HEK293T (cell line): Measurements from ENCODE around the gene FKBP5.

ENCODE experiments used
- ARNT ChIP-seq: fragments of 450-650 bp; IDR thresholded peaks from 2 replicates; pipeline ENCODE4 v1.6.1; 2017; ENCODE audit warnings: mild to moderate bottlenecking
- FOXK2 ChIP-seq: fragments of 450-650 bp; IDR thresholded peaks from 2 replicates; pipeline ENCODE4 v1.6.1; 2016; ENCODE audit warnings: mild to moderate bottlenecking
- FOXM1 ChIP-seq: fragments of 450-650 bp; IDR thresholded peaks from 2 replicates; pipeline ENCODE4 v1.6.1; 2017; ENCODE audit warnings: mild to moderate bottlenecking, borderline replicate concordance
- HDGF ChIP-seq: fragments of 450-650 bp; IDR thresholded peaks from 2 replicates; pipeline ENCODE4 v1.6.1; 2017; ENCODE audit warnings: antibody characterized with exemption, borderline replicate concordance
- LEF1 ChIP-seq: fragments of 450-650 bp; IDR thresholded peaks from 2 replicates; pipeline ENCODE4 v1.6.1; 2017; ENCODE audit warnings: mild to moderate bottlenecking, borderline replicate concordance
- NFRKB ChIP-seq: fragments of 450-650 bp; IDR thresholded peaks from 2 replicates; pipeline ENCODE4 v1.6.1; 2016; ENCODE audit warnings: mild to moderate bottlenecking, moderate library complexity
- PKNOX1 ChIP-seq: fragments of 450-650 bp; IDR thresholded peaks from 2 replicates; pipeline ENCODE4 v1.6.1; 2016
- SP1 ChIP-seq: fragments of 450-650 bp; IDR thresholded peaks from 2 replicates; pipeline ENCODE4 v1.6.1; 2017
- SUZ12 ChIP-seq: fragments of 450-650 bp; IDR thresholded peaks from 2 replicates; pipeline ENCODE4 v1.6.1; 2016; ENCODE audit warnings: mild to moderate bottlenecking
- ZNF384 ChIP-seq: fragments of 450-650 bp; IDR thresholded peaks from 2 replicates; pipeline ENCODE4 v1.6.1; 2016

DNA sequence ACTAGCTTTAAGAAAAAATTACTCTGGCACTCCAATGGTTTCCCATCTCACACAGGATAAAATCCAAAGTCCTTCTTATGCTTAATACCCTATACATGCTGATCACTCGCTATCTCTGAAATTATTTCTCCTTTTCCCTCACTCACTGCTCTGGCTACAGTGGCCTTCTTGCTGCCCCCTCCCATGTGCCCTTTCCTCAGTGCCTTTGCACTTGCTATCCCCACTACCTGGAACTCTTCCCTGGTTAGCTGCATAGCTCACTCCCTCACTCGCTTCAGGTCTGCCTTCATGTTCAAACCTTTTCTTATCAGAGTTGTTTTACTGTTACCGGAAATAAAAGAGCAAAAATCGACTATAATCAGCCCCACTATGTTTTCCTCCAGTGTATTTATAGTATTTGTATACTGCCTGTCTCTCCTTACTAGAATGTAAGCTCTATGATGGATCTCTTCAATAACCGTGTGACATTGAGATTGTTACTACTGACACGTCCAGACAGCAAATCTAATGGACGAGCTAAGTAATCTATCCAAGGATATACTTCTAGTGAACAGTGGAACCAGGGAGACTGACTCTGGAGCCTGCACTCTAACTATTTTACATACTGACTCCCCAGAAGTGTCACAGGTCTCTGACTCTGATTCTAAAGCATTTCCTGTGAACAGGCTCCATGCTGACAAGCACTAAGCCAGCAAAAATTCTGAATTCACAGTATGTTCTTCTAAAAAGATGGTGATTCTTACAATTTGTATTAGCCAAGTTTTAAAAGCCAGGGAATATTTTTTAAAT is 25.1 kb downstream of the FKBP5 start:
- TF ChIP-seq FOXM1 (no peak), FOXK2 (no peak), NFRKB (no peak), SUZ12 (no peak), ARNT (no peak), HDGF (no peak), SP1 (no peak), LEF1 (no peak), PKNOX1 (no peak), ZNF384 (no peak)
